ENCODE measurements around the gene FYB2.
"Not testable (repeated sequence)": the region's sequence is repeated elsewhere in the genome, so short reads cannot be mapped to it uniquely, and the experiment has no call there.

FYB2 gene

DNA sequence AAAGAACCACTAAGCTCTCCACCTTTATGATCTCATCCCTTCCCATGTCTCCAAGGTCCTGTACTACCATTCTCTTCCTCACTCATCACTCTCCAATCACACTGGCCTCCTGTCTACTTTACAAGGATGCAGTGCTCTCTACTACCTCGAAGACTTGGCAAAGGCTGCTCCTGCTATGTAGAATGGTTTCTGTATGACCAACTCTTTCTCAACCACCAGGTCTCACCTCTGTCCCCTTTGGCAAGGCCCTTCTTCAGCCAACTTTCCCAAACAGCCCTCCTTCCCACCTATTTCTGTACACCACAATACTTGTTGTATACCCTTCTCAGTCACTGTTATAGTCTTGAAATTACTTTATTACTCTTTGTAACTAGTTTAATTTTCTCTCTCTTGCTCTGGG is 41.2 kb downstream of the FYB2 start:
- no peaks in the 10 kb centered on the region for H3K4me1 ChIP-seq (ENCODE audit: control insufficient read depth, low read length)
- H4K20me1 ChIP-seq (ENCODE audit: control insufficient read depth, insufficient read depth, low read depth, low read length), result no peaks in the 10 kb centered on the region
- H3K27me3 ChIP-seq (ENCODE audit: control insufficient read depth, low read length), result no peaks in the 10 kb centered on the region
- H3K36me3 ChIP-seq (ENCODE audit: control insufficient read depth, low read length), result no peaks in the 10 kb centered on the region
- no peak overlapping the region for H3K4me2 ChIP-seq (ENCODE audit: low read length)
- no peak overlapping the region for H3K27ac ChIP-seq (ENCODE audit: low read depth, low read length)
- H3K4me3 ChIP-seq (ENCODE audit: low read length), result no peak overlapping the region
- TF ChIP-seq CTCF (IDR thresholded peaks at IDR 0.05; ENCODE audit: low read depth, low read length, poor library complexity, severe bottlenecking), result no peak
- TF ChIP-seq EZH2phosphoT487 (IDR thresholded peaks at IDR 0.05; ENCODE audit: borderline replicate concordance, low read length), result no peak
- no peaks in the 10 kb centered on the region for H3K9me3 ChIP-seq (ENCODE audit: control insufficient read depth, insufficient read depth, low read length)
- H3K79me2 ChIP-seq (ENCODE audit: control insufficient read depth, low read length), result no peaks in the 10 kb centered on the region
- no peaks in the 10 kb centered on the region for H3K9me2 ChIP-seq (replicated peaks; ENCODE audit: control insufficient read depth, low read length)
- H3F3A ChIP-seq (ENCODE audit: control insufficient read depth, insufficient read depth), result no peaks in the 10 kb centered on the region

- H3F3A ChIP-seq (ENCODE audit: control insufficient read depth, insufficient read depth); H3K36me3 ChIP-seq (ENCODE audit: control insufficient read depth, low read length); H3K4me1 ChIP-seq (ENCODE audit: control insufficient read depth, low read length); H3K9me2 ChIP-seq (replicated peaks; ENCODE audit: control insufficient read depth, low read length); H3K27me3 ChIP-seq (ENCODE audit: control insufficient read depth, low read length); H4K20me1 ChIP-seq (ENCODE audit: control insufficient read depth, insufficient read depth, low read depth, low read length); H3K4me2 ChIP-seq (ENCODE audit: low read length); H3K9me3 ChIP-seq (ENCODE audit: control insufficient read depth, insufficient read depth, low read length); H3K4me3 ChIP-seq (ENCODE audit: low read length); H3K79me2 ChIP-seq (ENCODE audit: control insufficient read depth, low read length); H3K27ac ChIP-seq (ENCODE audit: low read depth, low read length): not testable (repeated sequence)
Measured at GRCh38 chr1:56774732-56775131, 44.5 kb downstream of the FYB2 start.

- Histone ChIP-seq H3K9me2 (replicated peaks; ENCODE audit: control insufficient read depth, low read length) (no peaks in the 10 kb centered on the region), H3K9me3 (ENCODE audit: control insufficient read depth, insufficient read depth, low read length) (no peaks in the 10 kb centered on the region), H3K4me2 (ENCODE audit: low read length) (no peak overlapping the region), H3F3A (ENCODE audit: control insufficient read depth, insufficient read depth) (no peaks in the 10 kb centered on the region), H4K20me1 (ENCODE audit: control insufficient read depth, insufficient read depth, low read depth, low read length) (no peaks in the 10 kb centered on the region), H3K4me3 (ENCODE audit: low read length) (no peak overlapping the region), H3K4me1 (ENCODE audit: control insufficient read depth, low read length) (no peaks in the 10 kb centered on the region), H3K27me3 (ENCODE audit: control insufficient read depth, low read length) (no peaks in the 10 kb centered on the region), H3K79me2 (ENCODE audit: control insufficient read depth, low read length) (no peaks in the 10 kb centered on the region), H3K27ac (ENCODE audit: low read depth, low read length) (no peak overlapping the region), H3K36me3 (ENCODE audit: control insufficient read depth, low read length) (no peaks in the 10 kb centered on the region)
- no peak for TF ChIP-seq CTCF (IDR thresholded peaks at IDR 0.05; ENCODE audit: low read depth, low read length, poor library complexity, severe bottlenecking)
- no peak for TF ChIP-seq EZH2phosphoT487 (IDR thresholded peaks at IDR 0.05; ENCODE audit: borderline replicate concordance, low read length)
Measured at GRCh38 chr1:56774067-56774609, 45.1 kb downstream of the FYB2 start.

GRCh38 chr1:56773341-56774066 is 45.7 kb downstream of the FYB2 start:
- no peaks in the 10 kb centered on the region for H3K79me2 ChIP-seq (ENCODE audit: control insufficient read depth, low read length)
- H3K4me1 ChIP-seq (ENCODE audit: control insufficient read depth, low read length), result no peaks in the 10 kb centered on the region
- no peaks in the 10 kb centered on the region for H3F3A ChIP-seq (ENCODE audit: control insufficient read depth, insufficient read depth)
- H3K27ac ChIP-seq (ENCODE audit: low read depth, low read length), result no peak overlapping the region
- no peaks in the 10 kb centered on the region for H4K20me1 ChIP-seq (ENCODE audit: control insufficient read depth, insufficient read depth, low read depth, low read length)
- H3K4me2 ChIP-seq (ENCODE audit: low read length), result no peak overlapping the region
- no peak for TF ChIP-seq CTCF (IDR thresholded peaks at IDR 0.05; ENCODE audit: low read depth, low read length, poor library complexity, severe bottlenecking)
- no peak for TF ChIP-seq EZH2phosphoT487 (IDR thresholded peaks at IDR 0.05; ENCODE audit: borderline replicate concordance, low read length)
- no peaks in the 10 kb centered on the region for H3K9me2 ChIP-seq (replicated peaks; ENCODE audit: control insufficient read depth, low read length)
- no peaks in the 10 kb centered on the region for H3K27me3 ChIP-seq (ENCODE audit: control insufficient read depth, low read length)
- H3K4me3 ChIP-seq (ENCODE audit: low read length), result no peak overlapping the region
- H3K36me3 ChIP-seq (ENCODE audit: control insufficient read depth, low read length), result no peaks in the 10 kb centered on the region
- no peaks in the 10 kb centered on the region for H3K9me3 ChIP-seq (ENCODE audit: control insufficient read depth, insufficient read depth, low read length)
